Erythroblast (primary cell): Measurements from ENCODE around the gene REPIN1.

ENCODE experiments used
- GATA1 ChIP-seq: IDR thresholded peaks from 2 replicates; pipeline ENCODE4 v1.6.1; 2011; ENCODE audit warnings: low read depth, mild to moderate bottlenecking, control low read depth, low read length, moderate library complexity
- POLR2A ChIP-seq: IDR thresholded peaks from 2 replicates; pipeline ENCODE4 v1.6.1; 2011; ENCODE audit warnings: mild to moderate bottlenecking, low read length

- TF ChIP-seq POLR2A = no peak
- TF ChIP-seq GATA1 = no peak
Measured at GRCh38 chr7:150356265-150356897, 12.2 kb upstream of the REPIN1 start.
